Measurements from ENCODE around the gene CSNK1G3. TPM values are rescaled to one million over a fixed set of nuclear protein-coding genes. Genes with fewer than 3 reads are reported as not detected.

The CSNK1G3 gene
- total RNA-seq, 2 donors from 2014 or later = 55.5 to 78.3 TPM

GRCh38 chr5:123476731-123477130 lies 35.2 kb upstream of the CSNK1G3 start:
- Histone ChIP-seq H3K9ac (ENCODE audit: low read depth in 2 of 2, low read length in 2 of 2) (no peak overlapping the region), H3K9me3 (no peaks in the 10 kb centered on the region), H3K27ac (no peak overlapping the region), H3K4me3 (no peak overlapping the region), H3K4me1 (no peaks in the 10 kb centered on the region), H3K27me3 (no peaks in the 10 kb centered on the region), H3K36me3 (no peaks in the 10 kb centered on the region)
- intact Hi-C loops (cut with DNase I) = no loop called here
- TF ChIP-seq, protein P1, sequence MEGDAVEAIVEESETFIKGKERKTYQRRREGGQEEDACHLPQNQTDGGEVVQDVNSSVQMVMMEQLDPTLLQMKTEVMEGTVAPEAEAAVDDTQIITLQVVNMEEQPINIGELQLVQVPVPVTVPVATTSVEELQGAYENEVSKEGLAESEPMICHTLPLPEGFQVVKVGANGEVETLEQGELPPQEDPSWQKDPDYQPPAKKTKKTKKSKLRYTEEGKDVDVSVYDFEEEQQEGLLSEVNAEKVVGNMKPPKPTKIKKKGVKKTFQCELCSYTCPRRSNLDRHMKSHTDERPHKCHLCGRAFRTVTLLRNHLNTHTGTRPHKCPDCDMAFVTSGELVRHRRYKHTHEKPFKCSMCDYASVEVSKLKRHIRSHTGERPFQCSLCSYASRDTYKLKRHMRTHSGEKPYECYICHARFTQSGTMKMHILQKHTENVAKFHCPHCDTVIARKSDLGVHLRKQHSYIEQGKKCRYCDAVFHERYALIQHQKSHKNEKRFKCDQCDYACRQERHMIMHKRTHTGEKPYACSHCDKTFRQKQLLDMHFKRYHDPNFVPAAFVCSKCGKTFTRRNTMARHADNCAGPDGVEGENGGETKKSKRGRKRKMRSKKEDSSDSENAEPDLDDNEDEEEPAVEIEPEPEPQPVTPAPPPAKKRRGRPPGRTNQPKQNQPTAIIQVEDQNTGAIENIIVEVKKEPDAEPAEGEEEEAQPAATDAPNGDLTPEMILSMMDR (IDR thresholded peaks at IDR 0.05) = no peak
- DNase-seq = no peak

- Histone ChIP-seq H3K4me1 (no peaks in the 10 kb centered on the region), H3K9me3 (no peaks in the 10 kb centered on the region), H3K9ac (ENCODE audit: low read depth in 2 of 2, low read length in 2 of 2) (no peak overlapping the region), H3K4me3 (no peak overlapping the region), H3K27me3 (no peaks in the 10 kb centered on the region), H3K36me3 (no peaks in the 10 kb centered on the region), H3K27ac (no peak overlapping the region)
- intact Hi-C loops (cut with DNase I) = no loop called here
- no peak for DNase-seq
- TF ChIP-seq, protein P1 (IDR thresholded peaks at IDR 0.05) = no peak
Observed at GRCh38 chr5:123478546-123478945, 33.4 kb upstream of the CSNK1G3 start.

- Histone ChIP-seq H3K4me3 (no peak overlapping the region), H3K27ac (no peak overlapping the region), H3K9me3 (no peaks in the 10 kb centered on the region), H3K27me3 (no peaks in the 10 kb centered on the region), H3K9ac (ENCODE audit: low read depth in 2 of 2, low read length in 2 of 2) (no peak overlapping the region), H3K4me1 (no peaks in the 10 kb centered on the region), H3K36me3 (no peaks in the 10 kb centered on the region)
- intact Hi-C loops (cut with DNase I) = no loop called here
- DNase-seq = no peak
- TF ChIP-seq, protein P1 (IDR thresholded peaks at IDR 0.05) = no peak
Observed at GRCh38 chr5:123482258-123482657, 29.7 kb upstream of the CSNK1G3 start.

DNA sequence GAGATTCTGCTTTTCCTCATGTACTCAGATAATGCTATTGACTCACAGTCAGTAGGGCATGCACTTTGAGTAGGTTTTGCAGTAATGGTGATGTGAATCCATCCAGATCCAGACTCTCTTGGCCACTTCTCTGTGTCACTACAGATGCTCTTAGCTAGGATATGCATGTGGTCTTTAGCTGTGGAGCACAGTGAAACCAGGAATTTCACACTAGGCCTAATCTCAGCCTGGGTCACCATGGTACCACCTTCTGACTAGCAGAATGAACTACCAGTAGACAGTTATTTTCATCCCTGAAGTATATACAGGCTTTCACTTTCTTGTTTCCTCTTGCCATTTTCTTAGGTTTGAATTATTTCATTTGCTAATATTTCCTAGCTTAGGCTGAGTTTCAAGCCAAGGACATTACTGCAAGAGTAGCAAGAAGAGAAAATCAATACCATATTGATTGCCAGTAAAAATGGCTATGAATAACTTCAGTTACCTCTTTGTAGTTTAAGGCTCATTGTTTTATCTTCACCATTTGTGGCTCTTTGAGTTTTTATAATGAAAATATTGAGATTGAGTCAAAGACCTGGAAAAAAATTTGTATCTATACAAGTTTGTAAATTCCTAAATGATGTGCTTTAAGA lies 28.4 kb upstream of the CSNK1G3 start:
- TF ChIP-seq, protein P1 (IDR thresholded peaks at IDR 0.05) = no peak
- intact Hi-C loops (cut with DNase I) = no loop called here
- H3K4me3 ChIP-seq = no peak overlapping the region
- H3K9ac ChIP-seq (ENCODE audit: low read depth in 2 of 2, low read length in 2 of 2) = no peak overlapping the region
- H3K27ac ChIP-seq = no peak overlapping the region
- no peaks in the 10 kb centered on the region for H3K36me3 ChIP-seq
- no peak for DNase-seq
- no peaks in the 10 kb centered on the region for H3K9me3 ChIP-seq
- H3K4me1 ChIP-seq = no peaks in the 10 kb centered on the region
- no peaks in the 10 kb centered on the region for H3K27me3 ChIP-seq

- DNase-seq = no peak
- intact Hi-C loops (cut with DNase I) = no loop called here
- Histone ChIP-seq H3K4me1 (no peaks in the 10 kb centered on the region), H3K27ac (no peak overlapping the region), H3K9ac (ENCODE audit: low read depth in 2 of 2, low read length in 2 of 2) (no peak overlapping the region), H3K36me3 (no peaks in the 10 kb centered on the region), H3K27me3 (no peaks in the 10 kb centered on the region), H3K4me3 (no peak overlapping the region), H3K9me3 (no peaks in the 10 kb centered on the region)
- TF ChIP-seq, protein P1 (IDR thresholded peaks at IDR 0.05) = no peak
Observed at GRCh38 chr5:123485275-123485674, 26.7 kb upstream of the CSNK1G3 start.

Data from colonic mucosa (tissue), 4 donors.